Measurements from ENCODE around the gene ACOX2.

DNA sequence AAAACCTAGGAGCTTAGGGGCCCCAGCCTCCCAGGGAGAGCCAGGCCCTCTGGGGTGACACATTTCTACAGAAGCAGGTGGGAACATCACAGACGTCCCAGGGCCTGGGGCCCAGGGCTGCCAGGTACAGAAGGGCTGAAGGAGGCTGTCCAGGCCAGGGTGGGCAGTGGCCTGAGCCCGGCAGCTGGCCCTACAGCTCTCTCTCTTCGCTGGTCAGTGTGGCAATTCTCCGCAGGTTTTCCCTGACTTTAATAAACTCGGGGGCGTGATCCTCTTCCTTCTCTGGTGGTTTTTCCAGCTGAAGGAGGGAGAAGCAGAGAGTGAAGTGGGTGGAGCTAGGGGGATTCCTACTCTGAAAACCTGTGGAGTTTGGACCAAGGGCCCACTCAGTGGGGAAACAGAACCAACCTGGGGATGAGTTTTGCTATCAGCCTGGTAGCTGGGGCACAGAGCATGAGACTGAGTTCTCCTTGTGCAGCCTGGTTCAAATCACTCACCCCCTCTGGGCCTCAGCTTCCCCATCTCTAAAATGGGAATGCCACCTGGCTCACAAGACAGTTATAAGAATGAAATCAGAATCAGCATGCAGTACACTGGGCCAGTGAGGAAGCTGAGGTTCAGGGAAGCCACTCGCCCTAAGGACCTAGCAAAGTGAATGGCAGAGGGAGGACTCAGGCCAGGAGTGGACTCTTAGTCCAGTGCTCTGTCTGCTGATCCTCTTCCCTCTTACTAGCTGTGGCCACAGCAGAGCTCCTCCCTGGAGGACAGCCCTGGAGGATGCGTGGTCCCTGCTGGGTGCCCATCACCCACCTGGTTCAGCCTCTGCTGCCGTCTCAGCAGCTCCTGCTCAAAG is 29.6 kb upstream of the ACOX2 start:
- TF ChIP-seq, protein P1, sequence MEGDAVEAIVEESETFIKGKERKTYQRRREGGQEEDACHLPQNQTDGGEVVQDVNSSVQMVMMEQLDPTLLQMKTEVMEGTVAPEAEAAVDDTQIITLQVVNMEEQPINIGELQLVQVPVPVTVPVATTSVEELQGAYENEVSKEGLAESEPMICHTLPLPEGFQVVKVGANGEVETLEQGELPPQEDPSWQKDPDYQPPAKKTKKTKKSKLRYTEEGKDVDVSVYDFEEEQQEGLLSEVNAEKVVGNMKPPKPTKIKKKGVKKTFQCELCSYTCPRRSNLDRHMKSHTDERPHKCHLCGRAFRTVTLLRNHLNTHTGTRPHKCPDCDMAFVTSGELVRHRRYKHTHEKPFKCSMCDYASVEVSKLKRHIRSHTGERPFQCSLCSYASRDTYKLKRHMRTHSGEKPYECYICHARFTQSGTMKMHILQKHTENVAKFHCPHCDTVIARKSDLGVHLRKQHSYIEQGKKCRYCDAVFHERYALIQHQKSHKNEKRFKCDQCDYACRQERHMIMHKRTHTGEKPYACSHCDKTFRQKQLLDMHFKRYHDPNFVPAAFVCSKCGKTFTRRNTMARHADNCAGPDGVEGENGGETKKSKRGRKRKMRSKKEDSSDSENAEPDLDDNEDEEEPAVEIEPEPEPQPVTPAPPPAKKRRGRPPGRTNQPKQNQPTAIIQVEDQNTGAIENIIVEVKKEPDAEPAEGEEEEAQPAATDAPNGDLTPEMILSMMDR (IDR thresholded peaks at IDR 0.05), result no peak
- TF ChIP-seq EP300 (IDR thresholded peaks at IDR 0.05), result no peak
